Ovary (tissue), 3 donors: ENCODE results near the gene PATJ.

Experiments
- CTCF ChIP-seq, 3 donors: fragments of 450-650 bp in 2 of 3; fragments of 200-600 bp in 1 of 3; IDR thresholded peaks; one replicate each; pipeline versions ENCODE4 v1.5.1 to v1.8.0; 2016 to 2022; ENCODE audit warnings: antibody characterized with exemption in 3 of 3, mild to moderate bottlenecking in 1 of 3
- POLR2A ChIP-seq: fragments of 450-650 bp; IDR thresholded peaks from one replicate; pipeline ENCODE4 v1.6.1; 2017; ENCODE audit warnings: antibody characterized with exemption, mild to moderate bottlenecking, moderate library complexity
- donor health status: DM: no; HTN: no; CAD: no.

GRCh38 chr1:61864489-61864888 lies 122.2 kb downstream of the PATJ start:
- no peak for TF ChIP-seq CTCF (IDR thresholded peaks at IDR 0.05)
- TF ChIP-seq POLR2A, result no peak
